Bronchial epithelial cell (primary cell): ENCODE measurements around the gene ADARB2. TPM values are rescaled to one million over a fixed set of nuclear protein-coding genes. Genes with fewer than 3 reads are reported as not detected.
"Not testable (repeated sequence)": the region's sequence is repeated elsewhere in the genome, so short reads cannot be mapped to it uniquely, and the experiment has no call there.

ENCODE experiments used
- DNase-seq: peaks from one replicate; pipeline ENCODE4 v3.0.0-alpha.2; 2010; ENCODE audit warnings: low read depth
- FAIRE-seq: peaks from 2 replicates; lab custom pipeline; 2011; peaks lifted over from hg19 to GRCh38; lab: Jason Lieb, UNC
- H3K27me3 ChIP-seq: 2 replicates; pipeline ENCODE4 v1.5.1; 2011; ENCODE audit warnings: low read length; ENCODE audit not compliant: control insufficient read depth, insufficient read depth
- H3K36me3 ChIP-seq: 2 replicates; pipeline ENCODE4 v1.5.1; 2011; ENCODE audit warnings: low read length; ENCODE audit not compliant: control insufficient read depth, insufficient read depth
- H3K4me3 ChIP-seq: 2 replicates; pipeline ENCODE4 v1.5.1; 2011; ENCODE audit warnings: mild to moderate bottlenecking, low read depth, low read length, control low read depth
- CTCF ChIP-seq: IDR thresholded peaks from 2 replicates; pipeline ENCODE4 v1.5.1; 2011; ENCODE audit warnings: mild to moderate bottlenecking, moderate library complexity, low read length, control low read depth, inconsistent platforms; ENCODE audit not compliant: insufficient read depth, severe bottlenecking
- total RNA-seq: library from RNA; depleted of rRNA; stranded (reverse); fragments of >200 nt; gene quantifications from 2 replicates; pipeline ENCODE4 v1.2.1, GENCODE V29; 2014

The ADARB2 gene
- total RNA-seq, 1 donor from 2014 or later, result not detected

- no peak for FAIRE-seq
- no peak for DNase-seq
- Histone ChIP-seq H3K4me3 (no peak overlapping the region), H3K27me3 (no peaks in the 10 kb centered on the region), H3K36me3 (no peaks in the 10 kb centered on the region)
- no peak for TF ChIP-seq CTCF
These were observed 276.3 kb downstream of the ADARB2 start for GRCh38 chr10:1461016-1461415.

DNA sequence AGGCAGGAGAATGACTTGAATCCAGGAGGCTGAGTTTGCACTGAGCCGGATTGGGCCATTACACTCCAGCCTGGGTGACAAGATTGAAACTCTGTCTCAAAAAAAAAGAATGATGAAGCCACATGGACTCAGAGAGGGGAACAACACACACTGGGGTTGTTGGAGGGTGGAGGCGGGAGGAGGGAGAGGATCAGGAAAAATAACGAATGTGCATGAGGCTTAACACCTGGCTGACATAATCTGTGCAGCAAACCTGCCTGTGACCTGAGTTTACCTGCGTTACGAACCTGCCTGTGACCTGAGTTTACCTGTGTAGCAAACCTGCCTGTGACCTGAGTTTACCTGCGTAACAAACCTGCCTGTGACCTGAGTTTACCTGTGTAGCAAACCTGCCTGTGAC, 277.7 kb downstream of the ADARB2 start:
- not testable (repeated sequence) for DNase-seq, H3K36me3 ChIP-seq, FAIRE-seq, H3K4me3 ChIP-seq, H3K27me3 ChIP-seq

DNA sequence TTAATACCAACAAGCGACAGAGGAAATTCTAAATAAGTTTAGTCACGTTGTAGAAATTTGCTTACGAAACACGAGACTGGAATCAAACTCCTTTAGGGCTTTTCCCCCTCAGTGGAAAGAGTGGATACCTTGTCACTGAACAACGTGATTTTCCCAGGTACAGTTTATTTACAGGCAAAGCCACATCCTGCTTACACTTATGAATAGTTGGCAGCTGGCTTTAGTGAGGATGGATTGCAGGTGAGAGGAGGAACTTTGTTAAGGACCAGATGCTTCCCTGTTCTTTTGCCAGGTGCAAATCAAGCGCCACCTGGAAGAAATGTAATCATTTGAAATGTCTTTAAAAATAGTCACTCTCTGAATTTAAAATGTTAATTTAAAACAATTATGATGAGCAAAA, 282.4 kb downstream of the ADARB2 start:
- no peak for DNase-seq
- H3K27me3 ChIP-seq, result no peaks in the 10 kb centered on the region
- H3K4me3 ChIP-seq, result no peak overlapping the region
- no peak for TF ChIP-seq CTCF
- FAIRE-seq, result no peak
- H3K36me3 ChIP-seq, result no peaks in the 10 kb centered on the region

- Histone ChIP-seq H3K27me3 (no peaks in the 10 kb centered on the region), H3K36me3 (no peaks in the 10 kb centered on the region), H3K4me3 (no peak overlapping the region)
- no peak for TF ChIP-seq CTCF
- no peak for DNase-seq
- FAIRE-seq, result no peak
These were observed 282.9 kb downstream of the ADARB2 start for GRCh38 chr10:1454428-1454827.

DNA sequence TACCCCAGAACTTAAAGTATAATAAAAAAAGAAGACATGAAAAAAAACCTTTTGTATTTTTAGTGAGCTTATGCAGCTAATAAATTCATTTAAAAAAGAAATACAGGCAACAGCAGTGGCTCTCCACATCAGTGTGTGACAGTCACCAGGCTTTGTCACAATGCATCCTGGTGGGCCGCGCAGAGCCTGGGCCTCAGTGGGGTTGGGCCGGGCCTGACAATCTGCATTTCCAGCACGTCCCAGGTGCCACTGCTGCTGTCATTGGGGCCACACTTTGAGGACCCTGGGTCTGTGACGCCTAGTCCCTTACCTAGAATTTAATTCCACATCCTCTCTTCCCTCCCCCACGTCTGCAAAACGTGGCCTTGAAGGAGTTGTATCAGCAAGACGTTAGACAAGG, 284.5 kb downstream of the ADARB2 start:
- H3K27me3 ChIP-seq, result no peaks in the 10 kb centered on the region
- no peak overlapping the region for H3K4me3 ChIP-seq
- H3K36me3 ChIP-seq, result no peaks in the 10 kb centered on the region
- TF ChIP-seq CTCF, result no peak
- DNase-seq (no peak), FAIRE-seq (no peak)

DNA sequence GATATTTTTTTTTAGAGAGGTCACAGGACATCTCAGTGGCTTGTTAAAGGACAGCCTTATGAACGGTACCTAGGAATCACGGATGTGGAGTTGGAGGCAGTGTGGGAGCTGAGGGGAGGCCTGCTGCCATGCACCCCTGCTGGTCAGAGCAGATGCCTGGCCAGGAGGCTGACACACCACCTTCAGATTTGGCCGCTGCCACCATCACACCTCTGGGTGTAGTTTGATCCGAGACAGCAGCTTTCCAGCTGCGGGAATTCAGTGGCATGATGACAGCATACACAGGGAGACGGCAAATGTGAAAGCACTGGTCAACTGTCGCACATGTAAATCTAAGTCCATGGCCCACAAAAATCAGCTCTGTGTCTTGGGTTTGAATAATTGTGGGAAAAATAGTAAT, 285.4 kb downstream of the ADARB2 start:
- Histone ChIP-seq H3K27me3 (no peaks in the 10 kb centered on the region), H3K4me3 (no peak overlapping the region), H3K36me3 (no peaks in the 10 kb centered on the region)
- TF ChIP-seq CTCF, result no peak
- FAIRE-seq, result no peak
- no peak for DNase-seq
